ENCODE data around the gene KCNK3.

KCNK3 gene

GRCh38 chr2:26744953-26745352, 52.4 kb downstream of the KCNK3 start:
- peaks cover 7% of the 10 kb centered on the region for H3K27me3 ChIP-seq (ENCODE audit: insufficient read depth, poor library complexity, severe bottlenecking)
- no peak for DNase-seq (ENCODE audit: low read depth in 1 of 2, low spot score in 1 of 2)
- TF ChIP-seq POLR2AphosphoS5 (IDR thresholded peaks at IDR 0.05; ENCODE audit: low read depth) (no peak), CTCF (IDR thresholded peaks at IDR 0.05; ENCODE audit: insufficient read depth, low read length) (no peak), SPI1 (IDR thresholded peaks at IDR 0.05; ENCODE audit: borderline replicate concordance, low read depth) (no peak), REST (IDR thresholded peaks at IDR 0.05; ENCODE audit: insufficient replicate concordance, low read depth) (no peak), GABPA (IDR thresholded peaks at IDR 0.05; ENCODE audit: low read depth) (no peak)
- no peak overlapping the region for H3K4me3 ChIP-seq (replicated peaks; ENCODE audit: insufficient read depth, low read length)
- no peak overlapping the region for H3K27ac ChIP-seq (replicated peaks)

- TF ChIP-seq REST (IDR thresholded peaks at IDR 0.05; ENCODE audit: insufficient replicate concordance, low read depth) (no peak), GABPA (IDR thresholded peaks at IDR 0.05; ENCODE audit: low read depth) (no peak), POLR2AphosphoS5 (IDR thresholded peaks at IDR 0.05; ENCODE audit: low read depth) (no peak), SPI1 (IDR thresholded peaks at IDR 0.05; ENCODE audit: borderline replicate concordance, low read depth) (no peak), CTCF (IDR thresholded peaks at IDR 0.05; ENCODE audit: insufficient read depth, low read length) (peak; percentile 87)
- peak; percentile 28 to 70 for DNase-seq (ENCODE audit: low read depth in 1 of 2, low spot score in 1 of 2)
- peaks cover 6% of the 10 kb centered on the region for H3K27me3 ChIP-seq (ENCODE audit: insufficient read depth, poor library complexity, severe bottlenecking)
- no peak overlapping the region for H3K4me3 ChIP-seq (replicated peaks; ENCODE audit: insufficient read depth, low read length)
- H3K27ac ChIP-seq (replicated peaks): no peak overlapping the region
These were observed 53.2 kb downstream of the KCNK3 start for GRCh38 chr2:26745609-26746327.

GRCh38 chr2:26746934-26747333, 54.4 kb downstream of the KCNK3 start:
- no peaks in the 10 kb centered on the region for H3K27me3 ChIP-seq (ENCODE audit: insufficient read depth, poor library complexity, severe bottlenecking)
- H3K27ac ChIP-seq (replicated peaks): no peak overlapping the region
- TF ChIP-seq POLR2AphosphoS5 (IDR thresholded peaks at IDR 0.05; ENCODE audit: low read depth) (no peak), CTCF (IDR thresholded peaks at IDR 0.05; ENCODE audit: insufficient read depth, low read length) (no peak), GABPA (IDR thresholded peaks at IDR 0.05; ENCODE audit: low read depth) (no peak), REST (IDR thresholded peaks at IDR 0.05; ENCODE audit: insufficient replicate concordance, low read depth) (no peak), SPI1 (IDR thresholded peaks at IDR 0.05; ENCODE audit: borderline replicate concordance, low read depth) (no peak)
- no peak overlapping the region for H3K4me3 ChIP-seq (replicated peaks; ENCODE audit: insufficient read depth, low read length)
- no peak for DNase-seq (ENCODE audit: low read depth in 1 of 2, low spot score in 1 of 2)

All from HL-60 (cell line).